ENCODE data around the gene CHCHD1.

- TF ChIP-seq POLR2AphosphoS5 (IDR thresholded peaks at IDR 0.05; ENCODE audit: low read depth, low read length): no peak
- no peak for TF ChIP-seq SPI1 (IDR thresholded peaks at IDR 0.05; ENCODE audit: low read depth, low read length)
Measured at GRCh38 chr10:73807471-73807870, 25.6 kb downstream of the CHCHD1 start.

All from GM12891 (cell line).